Bronchial epithelial cell (primary cell): ENCODE results near the gene GPR78. TPM values are rescaled to one million over a fixed set of nuclear protein-coding genes. Genes with fewer than 3 reads are reported as not detected.

ENCODE experiments used
- DNase-seq: peaks from one replicate; pipeline ENCODE4 v3.0.0-alpha.2; 2010; ENCODE audit warnings: low read depth
- FAIRE-seq: peaks from 2 replicates; lab custom pipeline; 2011; peaks lifted over from hg19 to GRCh38; lab: Jason Lieb, UNC
- H3K27me3 ChIP-seq: 2 replicates; pipeline ENCODE4 v1.5.1; 2011; ENCODE audit warnings: low read length; ENCODE audit not compliant: control insufficient read depth, insufficient read depth
- H3K36me3 ChIP-seq: 2 replicates; pipeline ENCODE4 v1.5.1; 2011; ENCODE audit warnings: low read length; ENCODE audit not compliant: control insufficient read depth, insufficient read depth
- H3K4me3 ChIP-seq: 2 replicates; pipeline ENCODE4 v1.5.1; 2011; ENCODE audit warnings: mild to moderate bottlenecking, low read depth, low read length, control low read depth
- CTCF ChIP-seq: IDR thresholded peaks from 2 replicates; pipeline ENCODE4 v1.5.1; 2011; ENCODE audit warnings: mild to moderate bottlenecking, moderate library complexity, low read length, control low read depth, inconsistent platforms; ENCODE audit not compliant: insufficient read depth, severe bottlenecking
- total RNA-seq: library from RNA; depleted of rRNA; stranded (reverse); fragments of >200 nt; gene quantifications from 2 replicates; pipeline ENCODE4 v1.2.1, GENCODE V29; 2014

GPR78 gene
- total RNA-seq, 1 donor from 2014 or later, result under 0.01 TPM

- Histone ChIP-seq H3K4me3 (no peak overlapping the region), H3K36me3 (no peaks in the 10 kb centered on the region), H3K27me3 (no peaks in the 10 kb centered on the region)
- FAIRE-seq, result no peak
- no peak for TF ChIP-seq CTCF
- DNase-seq, result no peak
Observed at GRCh38 chr4:8610858-8611616, 30.8 kb downstream of the GPR78 start.

GRCh38 chr4:8612646-8613045, 32.5 kb downstream of the GPR78 start:
- DNase-seq (no peak), FAIRE-seq (no peak)
- H3K27me3 ChIP-seq, result no peaks in the 10 kb centered on the region
- TF ChIP-seq CTCF, result no peak
- no peaks in the 10 kb centered on the region for H3K36me3 ChIP-seq
- no peak overlapping the region for H3K4me3 ChIP-seq

GRCh38 chr4:8613421-8614364, 33.5 kb downstream of the GPR78 start:
- Histone ChIP-seq H3K36me3 (no peaks in the 10 kb centered on the region), H3K27me3 (no peaks in the 10 kb centered on the region), H3K4me3 (no peak overlapping the region)
- no peak for DNase-seq
- no peak for TF ChIP-seq CTCF
- FAIRE-seq, result no peak

- no peak for FAIRE-seq
Observed at GRCh38 chr4:8614365-8615193, 34.4 kb downstream of the GPR78 start.

GRCh38 chr4:8615366-8615765, 35.2 kb downstream of the GPR78 start:
- no peak for TF ChIP-seq CTCF
- H3K36me3 ChIP-seq, result no peaks in the 10 kb centered on the region
- H3K27me3 ChIP-seq, result no peaks in the 10 kb centered on the region
- DNase-seq (no peak), FAIRE-seq (no peak)
- H3K4me3 ChIP-seq, result no peak overlapping the region

More at GRCh38 chr4:8614365-8615193, 34.4 kb downstream of the GPR78 start:
- no peaks in the 10 kb centered on the region for H3K27me3 ChIP-seq
- no peak for TF ChIP-seq CTCF
- no peak for DNase-seq
- no peaks in the 10 kb centered on the region for H3K36me3 ChIP-seq
- H3K4me3 ChIP-seq, result no peak overlapping the region
